Parathyroid adenoma (tissue), 2 donors: Measurements from ENCODE around the gene APOE.

ENCODE experiments used
- H2AFZ ChIP-seq: fragments of 300-600 bp; sonication (generic); one replicate; pipeline ENCODE4 v1.7.0; 2017; ENCODE audit warnings: antibody characterized with exemption, mild to moderate bottlenecking
- H3K27ac ChIP-seq: fragments of 300-600 bp; sonication (generic); one replicate; pipeline ENCODE4 v1.7.0; 2017
- H3K27me3 ChIP-seq: fragments of 300-600 bp; sonication (generic); one replicate; pipeline ENCODE4 v1.7.0; 2017; ENCODE audit warnings: low read length; ENCODE audit not compliant: control insufficient read depth, insufficient read depth
- H3K36me3 ChIP-seq: fragments of 300-600 bp; sonication (generic); one replicate; pipeline ENCODE4 v1.7.0; 2017; ENCODE audit warnings: low read length; ENCODE audit not compliant: control insufficient read depth, insufficient read depth
- H3K4me1 ChIP-seq: fragments of 300-600 bp; sonication (generic); one replicate; pipeline ENCODE4 v1.7.0; 2017; ENCODE audit warnings: control low read depth
- H3K4me2 ChIP-seq: fragments of 300-600 bp; sonication (generic); one replicate; pipeline ENCODE4 v1.7.0; 2017; ENCODE audit warnings: low read length
- H3K4me3 ChIP-seq: fragments of 300-600 bp; sonication (generic); one replicate; pipeline ENCODE4 v1.7.0; 2017; ENCODE audit warnings: low read depth, low read length
- H3K79me2 ChIP-seq: fragments of 300-600 bp; sonication (generic); one replicate; pipeline ENCODE4 v1.7.0; 2017; ENCODE audit warnings: control low read depth
- H3K9ac ChIP-seq: fragments of 300-600 bp; sonication (generic); one replicate; pipeline ENCODE4 v1.7.0; 2017; ENCODE audit warnings: mild to moderate bottlenecking
- H3K9me3 ChIP-seq: fragments of 300-600 bp; sonication (generic); one replicate; pipeline ENCODE4 v1.7.0; 2017; ENCODE audit warnings: low read length; ENCODE audit not compliant: control insufficient read depth
- TF ChIP-seq, protein P1 (sequence below): fragments of 300-600 bp; sonication (generic); IDR thresholded peaks from one replicate; pipeline ENCODE4 v1.7.0; 2017; ENCODE audit warnings: antibody characterized with exemption, mild to moderate bottlenecking
- donor health status: primary hyperparathyroidism.

Gene APOE

DNA sequence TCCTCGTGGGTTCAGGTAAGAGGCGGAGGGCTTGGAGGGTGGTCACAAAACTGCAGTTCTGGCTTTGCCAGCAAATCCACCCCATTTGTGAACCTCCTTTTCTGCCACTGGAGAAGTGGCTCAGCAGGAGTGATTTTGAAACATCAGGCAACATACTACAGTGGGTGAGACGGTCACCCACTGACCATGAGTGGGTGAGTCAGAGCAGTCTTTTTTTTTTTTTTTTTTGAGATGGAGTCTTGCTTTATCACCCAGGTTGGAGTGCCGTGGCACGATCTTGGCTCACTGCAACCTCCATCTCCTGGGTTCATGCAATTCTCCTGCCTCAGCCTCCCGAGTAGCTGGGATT is 11.6 kb upstream of the APOE start:
- H3K9ac ChIP-seq, result no peak overlapping the region
- TF ChIP-seq, protein P1, sequence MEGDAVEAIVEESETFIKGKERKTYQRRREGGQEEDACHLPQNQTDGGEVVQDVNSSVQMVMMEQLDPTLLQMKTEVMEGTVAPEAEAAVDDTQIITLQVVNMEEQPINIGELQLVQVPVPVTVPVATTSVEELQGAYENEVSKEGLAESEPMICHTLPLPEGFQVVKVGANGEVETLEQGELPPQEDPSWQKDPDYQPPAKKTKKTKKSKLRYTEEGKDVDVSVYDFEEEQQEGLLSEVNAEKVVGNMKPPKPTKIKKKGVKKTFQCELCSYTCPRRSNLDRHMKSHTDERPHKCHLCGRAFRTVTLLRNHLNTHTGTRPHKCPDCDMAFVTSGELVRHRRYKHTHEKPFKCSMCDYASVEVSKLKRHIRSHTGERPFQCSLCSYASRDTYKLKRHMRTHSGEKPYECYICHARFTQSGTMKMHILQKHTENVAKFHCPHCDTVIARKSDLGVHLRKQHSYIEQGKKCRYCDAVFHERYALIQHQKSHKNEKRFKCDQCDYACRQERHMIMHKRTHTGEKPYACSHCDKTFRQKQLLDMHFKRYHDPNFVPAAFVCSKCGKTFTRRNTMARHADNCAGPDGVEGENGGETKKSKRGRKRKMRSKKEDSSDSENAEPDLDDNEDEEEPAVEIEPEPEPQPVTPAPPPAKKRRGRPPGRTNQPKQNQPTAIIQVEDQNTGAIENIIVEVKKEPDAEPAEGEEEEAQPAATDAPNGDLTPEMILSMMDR, result no peak
- no peaks in the 10 kb centered on the region for H3K9me3 ChIP-seq
- H3K27me3 ChIP-seq, result no peaks in the 10 kb centered on the region
- peaks cover 15% of the 10 kb centered on the region for H3K4me1 ChIP-seq
- no peak overlapping the region for H2AFZ ChIP-seq
- no peaks in the 10 kb centered on the region for H3K36me3 ChIP-seq
- H3K4me2 ChIP-seq, result no peak overlapping the region
- peaks cover 21% of the 10 kb centered on the region for H3K79me2 ChIP-seq
- no peak overlapping the region for H3K27ac ChIP-seq
- H3K4me3 ChIP-seq, result no peak overlapping the region

DNA sequence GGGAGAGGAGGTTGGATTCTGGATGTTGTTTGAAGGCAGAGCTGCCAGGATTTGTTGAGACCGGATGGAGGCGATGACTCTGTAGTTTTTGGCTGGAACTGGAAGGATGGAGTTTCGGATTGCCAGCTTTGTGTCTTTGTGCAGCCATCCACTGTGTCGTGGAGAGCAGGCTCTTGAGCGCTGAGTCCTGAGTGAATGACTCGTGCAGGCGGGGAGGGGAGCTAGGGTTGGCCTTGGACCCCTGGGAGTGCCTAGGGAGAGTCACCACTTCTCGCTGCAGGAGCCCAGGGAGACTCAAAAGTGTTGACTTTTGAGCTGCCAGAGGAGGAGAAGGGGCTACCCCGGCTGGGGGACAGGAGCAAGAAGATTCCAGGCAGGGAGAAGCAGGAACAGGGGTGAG is 10.7 kb upstream of the APOE start:
- no peak overlapping the region for H3K4me3 ChIP-seq
- TF ChIP-seq, protein P1, result no peak
- no peak overlapping the region for H3K9ac ChIP-seq
- H3K9me3 ChIP-seq, result no peaks in the 10 kb centered on the region
- no peak overlapping the region for H2AFZ ChIP-seq
- no peaks in the 10 kb centered on the region for H3K36me3 ChIP-seq
- H3K4me1 ChIP-seq, result peaks cover 13% of the 10 kb centered on the region
- H3K27me3 ChIP-seq, result no peaks in the 10 kb centered on the region
- H3K27ac ChIP-seq, result no peak overlapping the region
- peaks cover 21% of the 10 kb centered on the region for H3K79me2 ChIP-seq
- H3K4me2 ChIP-seq, result no peak overlapping the region

DNA sequence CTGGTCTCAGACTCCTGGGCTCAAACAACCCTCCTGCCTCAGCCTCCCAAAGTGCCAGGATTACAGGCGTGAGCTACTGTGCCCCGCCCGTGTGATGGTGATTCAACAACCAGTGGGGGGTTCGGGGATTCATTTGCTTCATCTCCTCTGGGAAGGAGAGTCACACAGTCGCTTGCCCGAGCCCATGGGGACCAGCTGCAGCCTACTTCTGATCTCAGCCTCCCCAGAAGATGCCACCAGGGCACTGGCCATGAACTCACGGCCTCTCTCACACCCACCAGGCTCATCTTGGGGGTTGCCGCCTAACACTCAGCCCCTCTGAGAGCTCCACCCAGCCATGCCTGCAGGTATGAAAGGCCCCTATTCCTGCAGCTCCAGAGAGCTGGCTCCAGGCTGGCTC is 7.8 kb upstream of the APOE start:
- Histone ChIP-seq H3K4me3 (no peak overlapping the region), H3K79me2 (peaks cover 8% of the 10 kb centered on the region), H3K36me3 (no peaks in the 10 kb centered on the region), H3K4me2 (no peak overlapping the region), H3K27ac (no peak overlapping the region), H3K4me1 (no peaks in the 10 kb centered on the region), H3K9ac (no peak overlapping the region), H3K9me3 (no peaks in the 10 kb centered on the region), H3K27me3 (no peaks in the 10 kb centered on the region), H2AFZ (no peak overlapping the region)
- TF ChIP-seq, protein P1, result no peak

DNA sequence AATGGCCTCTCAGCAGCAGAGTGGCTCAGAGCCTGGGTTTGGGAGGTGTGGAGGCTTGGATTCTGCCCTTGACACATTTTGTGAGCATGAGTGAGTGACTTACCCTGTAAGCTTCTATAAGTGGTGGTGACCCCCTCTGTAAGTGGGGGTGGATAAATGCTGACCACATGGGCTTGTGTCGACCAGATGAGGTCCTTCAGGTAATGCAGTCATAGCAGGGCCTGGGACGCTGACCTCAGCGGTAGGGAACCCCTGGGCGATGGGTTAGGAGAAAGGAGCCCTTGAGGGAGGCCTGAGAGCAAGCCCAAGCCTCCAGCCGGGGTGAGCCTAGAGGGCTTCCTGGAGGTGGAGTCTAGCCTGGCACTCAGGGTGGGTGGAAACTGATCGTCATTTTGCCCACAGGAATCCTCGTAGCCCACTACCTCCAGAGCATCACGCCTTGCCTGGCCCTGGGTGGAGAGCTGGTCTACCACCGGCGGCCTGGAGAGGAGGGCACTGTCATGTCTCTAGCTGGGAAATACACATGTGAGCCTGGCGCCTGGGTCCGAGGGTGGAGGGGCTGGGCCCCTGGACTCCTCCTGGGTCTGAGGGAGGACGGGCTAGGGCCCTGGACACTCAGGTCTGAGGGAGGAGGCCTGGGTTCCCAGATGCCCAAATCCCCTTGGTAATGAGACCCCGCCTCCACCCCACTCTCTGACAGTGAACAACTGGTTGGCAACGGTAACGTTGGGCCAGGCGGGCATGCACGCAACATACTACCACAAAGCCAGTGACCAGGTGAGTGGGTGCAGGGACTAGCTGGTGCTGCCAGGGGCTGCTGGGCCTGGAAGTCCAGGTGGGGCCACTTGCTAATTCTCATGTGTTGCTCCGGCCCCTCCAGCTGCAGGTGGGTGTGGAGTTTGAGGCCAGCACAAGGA is 5.0 kb upstream of the APOE start:
- Histone ChIP-seq H3K27me3 (no peaks in the 10 kb centered on the region), H3K4me3 (no peak overlapping the region), H3K79me2 (peaks cover 3% of the 10 kb centered on the region), H3K9me3 (no peaks in the 10 kb centered on the region), H2AFZ (no peak overlapping the region), H3K27ac (no peak overlapping the region), H3K9ac (no peak overlapping the region), H3K36me3 (no peaks in the 10 kb centered on the region), H3K4me2 (no peak overlapping the region), H3K4me1 (peaks cover 4% of the 10 kb centered on the region)
- TF ChIP-seq, protein P1, result no peak

DNA sequence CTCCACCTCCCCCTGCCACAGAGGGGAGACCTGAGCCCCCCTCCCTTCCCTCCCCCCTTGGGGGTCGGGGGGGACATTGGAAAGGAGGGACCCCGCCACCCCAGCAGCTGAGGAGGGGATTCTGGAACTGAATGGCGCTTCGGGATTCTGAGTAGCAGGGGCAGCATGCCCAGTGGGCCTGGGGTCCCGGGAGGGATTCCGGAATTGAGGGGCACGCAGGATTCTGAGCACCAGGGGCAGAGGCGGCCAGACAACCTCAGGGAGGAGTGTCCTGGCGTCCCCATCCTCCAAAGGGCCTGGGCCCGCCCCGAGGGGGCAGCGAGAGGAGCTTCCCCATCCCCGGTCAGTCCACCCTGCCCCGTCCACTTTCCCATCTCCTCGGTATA is 2.4 kb upstream of the APOE start:
- no peak overlapping the region for H3K4me3 ChIP-seq
- H3K27ac ChIP-seq, result no peak overlapping the region
- peaks cover 4% of the 10 kb centered on the region for H3K4me1 ChIP-seq
- no peaks in the 10 kb centered on the region for H3K27me3 ChIP-seq
- no peak overlapping the region for H3K9ac ChIP-seq
- TF ChIP-seq, protein P1, result no peak
- no peak overlapping the region for H2AFZ ChIP-seq
- no peaks in the 10 kb centered on the region for H3K9me3 ChIP-seq
- H3K36me3 ChIP-seq, result no peaks in the 10 kb centered on the region
- H3K79me2 ChIP-seq, result no peaks in the 10 kb centered on the region
- H3K4me2 ChIP-seq, result no peak overlapping the region
